Astrocyte (in vitro differentiated cells and primary cell): ENCODE results near the gene UBAC1. TPM values are rescaled to one million over a fixed set of nuclear protein-coding genes. Genes with fewer than 3 reads are reported as not detected.
A peak's percentile ranks its signal among the peaks of the same experiment; 100 is the strongest.

Source experiments
- DNase-seq: peaks from one replicate; pipeline ENCODE4 v3.0.0-alpha.2; 2010; ENCODE audit warnings: low read depth
- FAIRE-seq: peaks from 2 replicates; lab custom pipeline; 2011; peaks lifted over from hg19 to GRCh38; lab: Jason Lieb, UNC
- H2AFZ ChIP-seq: 2 replicates; pipeline ENCODE4 v1.6.0; 2012; ENCODE audit warnings: low read depth, low read length, inconsistent platforms
- H3K27ac ChIP-seq: 2 replicates; pipeline ENCODE4 v1.5.1; 2011; ENCODE audit warnings: low read depth, low read length, inconsistent platforms
- H3K27me3 ChIP-seq: 2 replicates; pipeline ENCODE4 v1.6.0; 2011; ENCODE audit warnings: low read length, inconsistent platforms; ENCODE audit not compliant: insufficient read depth
- H3K36me3 ChIP-seq: 2 replicates; pipeline ENCODE4 v1.5.1; 2011; ENCODE audit warnings: low read length, inconsistent platforms; ENCODE audit not compliant: insufficient read depth
- H3K4me1 ChIP-seq: 2 replicates; pipeline ENCODE4 v1.5.1; 2011; ENCODE audit warnings: low read length, inconsistent platforms; ENCODE audit not compliant: insufficient read depth
- H3K4me2 ChIP-seq: 2 replicates; pipeline ENCODE4 v1.6.0; 2012; ENCODE audit warnings: low read length, inconsistent platforms
- H3K4me3 ChIP-seq: 2 replicates; pipeline ENCODE4 v1.5.1; 2011; ENCODE audit warnings: low read depth, mild to moderate bottlenecking, low read length, inconsistent platforms; ENCODE audit not compliant: insufficient read depth
- H3K79me2 ChIP-seq: 2 replicates; pipeline ENCODE4 v1.6.0; 2012; ENCODE audit warnings: mild to moderate bottlenecking, low read length, inconsistent platforms; ENCODE audit not compliant: insufficient read depth
- H3K9ac ChIP-seq: 2 replicates; pipeline ENCODE4 v1.6.0; 2012; ENCODE audit warnings: mild to moderate bottlenecking, low read length, inconsistent platforms
- H3K9me3 ChIP-seq: 2 replicates; pipeline ENCODE4 v1.5.1; 2012; ENCODE audit warnings: low read depth, mild to moderate bottlenecking, low read length, inconsistent platforms; ENCODE audit not compliant: insufficient read depth
- H4K20me1 ChIP-seq: 2 replicates; pipeline ENCODE4 v1.6.0; 2012; ENCODE audit warnings: low read length, inconsistent platforms; ENCODE audit not compliant: insufficient read depth
- H3K27ac Mint-ChIP-seq: one replicate; pipeline ENCODE4 v1.8.0; 2021; ENCODE audit warnings: mild to moderate bottlenecking, mixed read lengths; ENCODE audit not compliant: unreplicated experiment
- H3K27me3 Mint-ChIP-seq: one replicate; pipeline ENCODE4 v1.8.0; 2021; ENCODE audit warnings: low read depth, mixed read lengths; ENCODE audit not compliant: unreplicated experiment
- H3K36me3 Mint-ChIP-seq: one replicate; pipeline ENCODE4 v1.8.0; 2021; ENCODE audit warnings: low read depth, mixed read lengths; ENCODE audit not compliant: unreplicated experiment
- H3K4me1 Mint-ChIP-seq: one replicate; pipeline ENCODE4 v1.8.0; 2021; ENCODE audit warnings: low read depth, mixed read lengths; ENCODE audit not compliant: unreplicated experiment
- H3K4me3 Mint-ChIP-seq: one replicate; pipeline ENCODE4 v1.8.0; 2021; ENCODE audit warnings: mild to moderate bottlenecking, moderate library complexity, mixed read lengths; ENCODE audit not compliant: unreplicated experiment
- H3K9me3 Mint-ChIP-seq: one replicate; pipeline ENCODE4 v1.8.0; 2021; ENCODE audit warnings: mild to moderate bottlenecking, mixed read lengths; ENCODE audit not compliant: unreplicated experiment
- EZH2 ChIP-seq: IDR thresholded peaks from 2 replicates; pipeline ENCODE4 v1.6.1; 2012; ENCODE audit warnings: mild to moderate bottlenecking, low read length, inconsistent platforms; ENCODE audit not compliant: insufficient read depth
- total RNA-seq: library from RNA; stranded (reverse); gene quantifications from 2 replicates; pipeline ENCODE4 v1.2.1, GENCODE V29; 2021
- TF ChIP-seq, protein P1 (sequence below): IDR thresholded peaks from 2 replicates; pipeline ENCODE4 v1.5.1; 2011; ENCODE audit warnings: low read depth, mild to moderate bottlenecking, inconsistent platforms, low read length, moderate library complexity; ENCODE audit not compliant: insufficient read depth

Gene UBAC1
- total RNA-seq, 1 donor from 2014 or later, result 31.8 TPM

GRCh38 chr9:136010176-136010575 lies 49.0 kb upstream of the UBAC1 start:
- no peaks in the 10 kb centered on the region for H3K27me3 Mint-ChIP-seq
- no peaks in the 10 kb centered on the region for H3K9me3 ChIP-seq
- no peaks in the 10 kb centered on the region for H3K9me3 Mint-ChIP-seq
- H3K36me3 Mint-ChIP-seq, result peaks cover 9% of the 10 kb centered on the region
- no peak overlapping the region for H3K27ac ChIP-seq
- H3K9ac ChIP-seq, result no peak overlapping the region
- H3K27me3 ChIP-seq, result no peaks in the 10 kb centered on the region
- DNase-seq, result no peak
- FAIRE-seq, result no peak
- H2AFZ ChIP-seq, result no peak overlapping the region
- peaks cover 5% of the 10 kb centered on the region for H3K79me2 ChIP-seq
- no peak overlapping the region for H3K27ac Mint-ChIP-seq
- H3K4me1 Mint-ChIP-seq, result peaks cover 21% of the 10 kb centered on the region
- no peak overlapping the region for H3K4me3 ChIP-seq
- H3K4me1 ChIP-seq, result peaks cover 23% of the 10 kb centered on the region
- H3K4me3 Mint-ChIP-seq, result no peak overlapping the region
- no peak overlapping the region for H3K4me2 ChIP-seq
- no peaks in the 10 kb centered on the region for H3K36me3 ChIP-seq
- peaks cover 79% of the 10 kb centered on the region for H4K20me1 ChIP-seq
- TF ChIP-seq EZH2, result no peak
- TF ChIP-seq, protein P1, sequence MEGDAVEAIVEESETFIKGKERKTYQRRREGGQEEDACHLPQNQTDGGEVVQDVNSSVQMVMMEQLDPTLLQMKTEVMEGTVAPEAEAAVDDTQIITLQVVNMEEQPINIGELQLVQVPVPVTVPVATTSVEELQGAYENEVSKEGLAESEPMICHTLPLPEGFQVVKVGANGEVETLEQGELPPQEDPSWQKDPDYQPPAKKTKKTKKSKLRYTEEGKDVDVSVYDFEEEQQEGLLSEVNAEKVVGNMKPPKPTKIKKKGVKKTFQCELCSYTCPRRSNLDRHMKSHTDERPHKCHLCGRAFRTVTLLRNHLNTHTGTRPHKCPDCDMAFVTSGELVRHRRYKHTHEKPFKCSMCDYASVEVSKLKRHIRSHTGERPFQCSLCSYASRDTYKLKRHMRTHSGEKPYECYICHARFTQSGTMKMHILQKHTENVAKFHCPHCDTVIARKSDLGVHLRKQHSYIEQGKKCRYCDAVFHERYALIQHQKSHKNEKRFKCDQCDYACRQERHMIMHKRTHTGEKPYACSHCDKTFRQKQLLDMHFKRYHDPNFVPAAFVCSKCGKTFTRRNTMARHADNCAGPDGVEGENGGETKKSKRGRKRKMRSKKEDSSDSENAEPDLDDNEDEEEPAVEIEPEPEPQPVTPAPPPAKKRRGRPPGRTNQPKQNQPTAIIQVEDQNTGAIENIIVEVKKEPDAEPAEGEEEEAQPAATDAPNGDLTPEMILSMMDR, result no peak

GRCh38 chr9:136009516-136009915 lies 48.3 kb upstream of the UBAC1 start:
- TF ChIP-seq, protein P1, result no peak
- no peak for TF ChIP-seq EZH2
- FAIRE-seq (no peak), DNase-seq (no peak)
- no peaks in the 10 kb centered on the region for H3K27me3 ChIP-seq
- H3K9me3 ChIP-seq, result no peaks in the 10 kb centered on the region
- H3K36me3 ChIP-seq, result no peaks in the 10 kb centered on the region
- no peak overlapping the region for H3K9ac ChIP-seq
- H3K4me2 ChIP-seq, result no peak overlapping the region
- Mint-ChIP-seq H3K4me1 (peaks cover 21% of the 10 kb centered on the region), H3K36me3 (peaks cover 9% of the 10 kb centered on the region), H3K27ac (no peak overlapping the region), H3K27me3 (no peaks in the 10 kb centered on the region), H3K9me3 (no peaks in the 10 kb centered on the region), H3K4me3 (no peak overlapping the region)
- H3K79me2 ChIP-seq, result no peaks in the 10 kb centered on the region
- peaks cover 23% of the 10 kb centered on the region for H3K4me1 ChIP-seq
- H4K20me1 ChIP-seq, result peaks cover 75% of the 10 kb centered on the region
- no peak overlapping the region for H3K4me3 ChIP-seq
- H2AFZ ChIP-seq, result no peak overlapping the region
- no peak overlapping the region for H3K27ac ChIP-seq

GRCh38 chr9:136008693-136008997 lies 47.5 kb upstream of the UBAC1 start:
- peaks cover 68% of the 10 kb centered on the region for H4K20me1 ChIP-seq
- no peaks in the 10 kb centered on the region for H3K36me3 ChIP-seq
- Mint-ChIP-seq H3K4me3 (no peak overlapping the region), H3K27ac (no peak overlapping the region), H3K27me3 (no peaks in the 10 kb centered on the region), H3K36me3 (peaks cover 9% of the 10 kb centered on the region), H3K9me3 (no peaks in the 10 kb centered on the region), H3K4me1 (peaks cover 21% of the 10 kb centered on the region)
- no peak overlapping the region for H3K27ac ChIP-seq
- no peak overlapping the region for H3K9ac ChIP-seq
- H3K79me2 ChIP-seq, result no peaks in the 10 kb centered on the region
- no peaks in the 10 kb centered on the region for H3K27me3 ChIP-seq
- H3K4me3 ChIP-seq, result no peak overlapping the region
- DNase-seq (no peak), FAIRE-seq (no peak)
- H3K4me1 ChIP-seq, result peaks cover 23% of the 10 kb centered on the region
- TF ChIP-seq, protein P1, result no peak
- no peak for TF ChIP-seq EZH2
- no peak overlapping the region for H2AFZ ChIP-seq
- H3K9me3 ChIP-seq, result no peaks in the 10 kb centered on the region
- peak overlapping the region; percentile 36 for H3K4me2 ChIP-seq
